ENCODE results near the gene IL19. TPM values are rescaled to one million over a fixed set of nuclear protein-coding genes. Genes with fewer than 3 reads are reported as not detected.

The IL19 gene
- total RNA-seq, 1 donor from 2014 or later = not detected

DNA sequence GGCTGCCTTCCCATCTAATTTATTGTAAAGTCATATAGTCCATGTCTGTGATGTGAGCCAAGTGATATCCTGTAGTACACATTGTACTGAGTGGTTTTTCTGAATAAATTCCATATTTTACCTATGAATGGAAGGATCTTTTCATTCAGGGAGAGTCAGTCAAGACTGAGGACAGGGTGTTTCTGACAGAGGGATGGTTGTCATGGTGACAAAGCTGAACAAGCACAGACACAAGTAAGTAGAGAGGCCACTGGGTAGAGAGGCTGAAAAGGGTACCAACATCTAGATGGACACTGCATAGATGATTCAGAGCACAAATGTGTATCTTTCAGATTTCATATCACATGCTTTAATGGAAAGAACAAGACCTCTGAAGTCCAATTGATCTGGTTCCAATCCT lies 72.3 kb downstream of the IL19 start:
- H3K9me3 ChIP-seq = no peaks in the 10 kb centered on the region

DNA sequence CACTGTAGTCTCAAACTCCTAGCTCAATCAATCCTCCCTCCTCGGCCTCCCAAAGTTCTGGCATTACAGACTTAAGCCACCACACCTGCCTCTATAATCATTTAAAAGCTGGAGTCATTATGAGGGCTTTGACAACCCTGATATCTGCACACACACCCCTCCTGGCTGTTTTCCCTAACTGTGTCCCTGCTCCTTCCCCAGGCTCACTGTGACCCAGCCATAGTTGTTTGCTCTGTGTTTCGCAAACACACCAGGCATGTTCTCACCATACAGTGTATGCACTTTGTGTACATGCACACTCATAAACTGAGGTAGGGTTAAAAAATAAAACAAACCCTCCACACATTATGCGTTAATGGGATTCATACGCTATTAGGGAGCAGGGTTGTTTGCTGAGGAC lies 73.1 kb downstream of the IL19 start:
- intact Hi-C loops (cut with DNase I) = no loop called here
- TF ChIP-seq, protein P1, sequence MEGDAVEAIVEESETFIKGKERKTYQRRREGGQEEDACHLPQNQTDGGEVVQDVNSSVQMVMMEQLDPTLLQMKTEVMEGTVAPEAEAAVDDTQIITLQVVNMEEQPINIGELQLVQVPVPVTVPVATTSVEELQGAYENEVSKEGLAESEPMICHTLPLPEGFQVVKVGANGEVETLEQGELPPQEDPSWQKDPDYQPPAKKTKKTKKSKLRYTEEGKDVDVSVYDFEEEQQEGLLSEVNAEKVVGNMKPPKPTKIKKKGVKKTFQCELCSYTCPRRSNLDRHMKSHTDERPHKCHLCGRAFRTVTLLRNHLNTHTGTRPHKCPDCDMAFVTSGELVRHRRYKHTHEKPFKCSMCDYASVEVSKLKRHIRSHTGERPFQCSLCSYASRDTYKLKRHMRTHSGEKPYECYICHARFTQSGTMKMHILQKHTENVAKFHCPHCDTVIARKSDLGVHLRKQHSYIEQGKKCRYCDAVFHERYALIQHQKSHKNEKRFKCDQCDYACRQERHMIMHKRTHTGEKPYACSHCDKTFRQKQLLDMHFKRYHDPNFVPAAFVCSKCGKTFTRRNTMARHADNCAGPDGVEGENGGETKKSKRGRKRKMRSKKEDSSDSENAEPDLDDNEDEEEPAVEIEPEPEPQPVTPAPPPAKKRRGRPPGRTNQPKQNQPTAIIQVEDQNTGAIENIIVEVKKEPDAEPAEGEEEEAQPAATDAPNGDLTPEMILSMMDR (IDR thresholded peaks at IDR 0.05) = no peak
- no peak for ATAC-seq

More for the DNA sequence above, 72.3 kb downstream of the IL19 start:
- Histone ChIP-seq H3K4me3 (no peak overlapping the region), H3K4me1 (no peaks in the 10 kb centered on the region), H3K27me3 (ENCODE audit: low read depth) (no peaks in the 10 kb centered on the region), H3K27ac (no peak overlapping the region), H3K36me3 (no peaks in the 10 kb centered on the region)
- intact Hi-C loops (cut with DNase I) = no loop called here
- DNase-seq (no peak), ATAC-seq (no peak)
- TF ChIP-seq, protein P1 (IDR thresholded peaks at IDR 0.05) = no peak

DNA sequence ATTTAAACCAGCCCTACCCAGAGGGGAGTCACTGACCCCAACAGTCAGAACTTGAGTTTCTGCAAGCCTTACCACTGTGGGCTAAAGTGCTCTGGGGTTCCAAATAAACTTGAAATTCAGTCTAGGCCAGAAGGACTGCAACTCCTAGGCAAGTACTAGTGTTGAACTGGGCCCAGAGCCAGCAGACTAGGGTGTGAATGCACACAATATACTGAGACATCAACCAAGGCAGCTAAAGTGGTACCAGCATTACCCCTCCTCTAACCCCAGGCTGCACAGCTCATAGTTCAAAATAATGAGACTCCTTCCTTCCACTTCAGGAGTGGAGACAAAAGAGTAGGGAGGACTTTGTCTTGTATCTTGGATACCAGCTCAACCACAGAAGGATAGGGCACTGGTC lies 75.9 kb downstream of the IL19 start:
- ATAC-seq = peak; percentile 9 to 42

More for the DNA sequence above, 73.1 kb downstream of the IL19 start:
- Histone ChIP-seq H3K36me3 (no peaks in the 10 kb centered on the region), H3K27me3 (ENCODE audit: low read depth) (no peaks in the 10 kb centered on the region), H3K9me3 (no peaks in the 10 kb centered on the region), H3K4me1 (no peaks in the 10 kb centered on the region), H3K4me3 (no peak overlapping the region), H3K27ac (no peak overlapping the region)
- DNase-seq = no peak

DNA sequence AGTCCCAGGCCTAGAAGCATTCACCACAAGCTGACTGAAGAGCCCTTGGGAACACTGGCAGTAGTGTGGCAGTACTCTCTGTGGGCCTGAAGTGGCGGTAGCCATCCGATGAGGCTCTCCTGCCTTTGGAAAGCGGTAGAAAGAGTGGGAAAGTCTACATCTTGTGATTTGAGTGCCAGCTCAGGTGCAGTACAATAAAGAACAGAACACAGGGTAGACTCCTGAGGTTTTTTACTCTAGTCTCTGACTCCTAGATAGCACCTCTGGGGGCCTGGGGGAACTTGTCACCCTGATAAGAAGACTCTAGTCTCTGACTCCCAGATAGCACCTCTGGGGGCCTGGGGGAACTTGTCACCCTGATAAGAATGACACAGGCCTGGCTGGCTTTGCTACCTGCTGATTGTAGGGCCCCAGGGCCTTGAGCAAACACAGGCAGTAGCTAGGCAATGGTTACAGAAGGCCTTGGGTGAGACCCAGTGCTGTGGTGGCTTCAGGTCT lies 76.8 kb downstream of the IL19 start:
- Histone ChIP-seq H3K4me3 (no peak overlapping the region), H3K27ac (no peak overlapping the region), H3K36me3 (no peaks in the 10 kb centered on the region), H3K27me3 (ENCODE audit: low read depth) (no peaks in the 10 kb centered on the region), H3K9me3 (no peaks in the 10 kb centered on the region), H3K4me1 (no peaks in the 10 kb centered on the region)
- intact Hi-C loops (cut with DNase I) = no loop called here
- peak; percentile 28 to 84 for ATAC-seq
- no peak for DNase-seq
- TF ChIP-seq, protein P1 (IDR thresholded peaks at IDR 0.05) = no peak

More for the DNA sequence above, 75.9 kb downstream of the IL19 start:
- Histone ChIP-seq H3K9me3 (no peaks in the 10 kb centered on the region), H3K4me1 (no peaks in the 10 kb centered on the region), H3K4me3 (no peak overlapping the region), H3K36me3 (no peaks in the 10 kb centered on the region), H3K27me3 (ENCODE audit: low read depth) (no peaks in the 10 kb centered on the region), H3K27ac (no peak overlapping the region)
- intact Hi-C loops (cut with DNase I) = no loop called here
- TF ChIP-seq, protein P1 (IDR thresholded peaks at IDR 0.05) = no peak
- no peak for DNase-seq

DNA sequence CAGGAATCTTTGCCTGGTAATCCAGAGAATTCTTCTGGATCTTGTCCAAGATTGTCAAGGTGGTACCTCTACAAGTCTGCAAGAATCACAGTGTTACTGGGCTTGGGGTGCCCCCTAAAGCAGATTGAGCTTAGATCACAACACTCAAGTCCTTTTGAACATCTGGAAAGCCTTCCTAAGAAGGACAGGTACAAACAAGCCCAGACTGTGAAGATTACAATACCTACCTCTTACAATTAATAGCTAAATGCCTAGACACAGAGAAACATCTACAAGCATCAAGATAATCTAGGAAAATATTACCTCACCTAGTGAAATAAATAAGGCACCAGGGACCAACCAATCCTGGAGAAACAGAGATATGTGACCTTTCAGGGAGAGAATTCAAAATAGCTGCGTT lies 77.4 kb downstream of the IL19 start:
- Histone ChIP-seq H3K4me1 (no peaks in the 10 kb centered on the region), H3K4me3 (no peak overlapping the region), H3K27ac (no peak overlapping the region), H3K36me3 (no peaks in the 10 kb centered on the region), H3K27me3 (ENCODE audit: low read depth) (no peaks in the 10 kb centered on the region), H3K9me3 (no peaks in the 10 kb centered on the region)
- TF ChIP-seq, protein P1 (IDR thresholded peaks at IDR 0.05) = no peak
- intact Hi-C loops (cut with DNase I) = no loop called here
- no peak for ATAC-seq
- no peak for DNase-seq

Data from lower lobe of right lung (tissue), 2 donors.